Suprapubic skin (tissue), 4 donors: Measurements from ENCODE around the gene PRDM11. TPM values are rescaled to one million over a fixed set of nuclear protein-coding genes. Genes with fewer than 3 reads are reported as not detected.

Experiments used
- DNase-seq, 2 donors: peaks; one replicate each; pipeline ENCODE4 v3.0.0-alpha.2; 2019; ENCODE audit warnings: low spot score in 2 of 2
- H3K27ac ChIP-seq: fragments of 200-600 bp; sonication (generic); one replicate; pipeline ENCODE4 v1.5.1; 2019
- H3K27me3 ChIP-seq: fragments of 200-600 bp; sonication (generic); one replicate; pipeline ENCODE4 v1.5.1; 2019
- H3K36me3 ChIP-seq: fragments of 200-600 bp; sonication (generic); one replicate; pipeline ENCODE4 v1.5.1; 2019
- H3K4me1 ChIP-seq: fragments of 200-600 bp; sonication (generic); one replicate; pipeline ENCODE4 v1.5.1; 2019
- H3K4me3 ChIP-seq: fragments of 200-600 bp; sonication (generic); one replicate; pipeline ENCODE4 v1.5.1; 2019; ENCODE audit warnings: mild to moderate bottlenecking
- H3K9me3 ChIP-seq: fragments of 200-600 bp; sonication (generic); one replicate; pipeline ENCODE4 v1.5.1; 2019
- EP300 ChIP-seq: sonication (generic); formaldehyde crosslinking; IDR thresholded peaks from one replicate; pipeline ENCODE4 v1.6.1; 2017; ENCODE audit warnings: antibody characterized with exemption
- POLR2A ChIP-seq, 2 donors: fragments of 450-650 bp; IDR thresholded peaks; one replicate each; pipeline ENCODE4 v1.6.1; 2017; ENCODE audit warnings: antibody characterized with exemption in 2 of 2, mild to moderate bottlenecking in 2 of 2, moderate library complexity in 2 of 2
- POLR2AphosphoS5 ChIP-seq, 3 donors: sonication (generic); formaldehyde crosslinking; IDR thresholded peaks; one replicate each; pipeline ENCODE4 v1.6.1; 2017; ENCODE audit warnings: antibody characterized with exemption in 3 of 3
- WGBS: methylation state at CpG from one replicate; pipeline ENCODE4 v1.1.5; 2018; 5-methylcytosine and 5-hydroxymethylcytosine counted together
- total RNA-seq, 4 donors: library from RNA; depleted of rRNA; stranded (reverse); fragments of >200 nt; gene quantifications; one replicate each; pipeline ENCODE4 v1.1.0, GENCODE V29; 2016
- TF ChIP-seq, protein P1 (sequence below), 2 donors: fragments of 200-600 bp in 1 of 2; fragments of 450-650 bp in 1 of 2; sonication (generic) in 1 of 2; IDR thresholded peaks; one replicate each; pipeline ENCODE4 v1.5.1; 2016 to 2019; ENCODE audit warnings: antibody characterized with exemption in 2 of 2, mild to moderate bottlenecking in 1 of 2, moderate library complexity in 1 of 2

Gene PRDM11
- total RNA-seq, 4 donors from 2014 or later, result 9.1 to 11.9 (median 11.0) TPM

DNA sequence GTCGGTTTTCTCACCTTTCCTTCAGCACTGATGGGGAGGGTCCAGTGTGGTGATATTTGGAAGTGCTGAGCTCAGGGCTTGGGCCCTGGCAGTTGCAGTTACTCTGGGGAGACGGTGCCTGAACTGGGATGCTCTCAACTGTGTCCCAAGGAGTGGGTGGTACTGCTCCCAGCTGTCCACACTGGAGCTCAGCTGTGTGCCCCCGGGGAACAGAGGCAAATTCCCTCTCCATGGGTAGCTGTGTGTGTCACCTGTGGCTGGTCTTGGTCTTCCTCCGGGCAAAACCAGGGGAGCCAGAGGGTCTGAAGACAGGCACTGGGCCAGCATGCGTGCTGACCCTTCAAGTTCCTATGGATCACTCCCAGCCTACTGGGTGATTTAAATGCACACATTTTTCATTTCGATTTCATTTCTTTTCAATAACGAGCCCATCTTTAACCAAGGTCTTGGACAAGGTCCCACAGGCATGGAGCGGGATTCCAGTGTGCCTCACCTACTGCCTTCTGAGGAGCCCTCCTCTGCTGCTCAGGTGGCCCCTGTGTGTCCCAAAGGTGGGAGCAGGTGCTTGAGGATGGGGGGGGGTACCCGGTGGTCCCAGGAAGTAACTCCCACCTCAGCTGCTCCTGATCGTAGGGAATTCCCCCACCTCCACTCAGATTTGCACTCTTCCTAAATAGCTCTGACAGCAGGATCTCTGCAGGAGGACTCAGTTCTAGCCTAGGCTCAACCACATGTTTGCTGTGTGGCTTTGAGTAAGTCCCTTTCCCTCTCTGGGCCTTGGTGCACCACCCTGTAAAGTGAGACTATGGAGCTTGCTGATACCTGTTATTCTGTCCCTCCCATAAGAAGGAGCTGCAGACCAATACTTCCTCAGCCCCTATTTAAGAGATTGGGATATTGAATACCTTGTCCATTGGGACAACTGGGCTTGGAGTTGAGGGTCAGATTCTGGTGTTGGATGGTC, 16.8 kb downstream of the PRDM11 start:
- TF ChIP-seq POLR2AphosphoS5 (IDR thresholded peaks at IDR 0.05) (no peak), POLR2A (IDR thresholded peaks at IDR 0.05) (no peak), EP300 (no peak)
- TF ChIP-seq, protein P1, sequence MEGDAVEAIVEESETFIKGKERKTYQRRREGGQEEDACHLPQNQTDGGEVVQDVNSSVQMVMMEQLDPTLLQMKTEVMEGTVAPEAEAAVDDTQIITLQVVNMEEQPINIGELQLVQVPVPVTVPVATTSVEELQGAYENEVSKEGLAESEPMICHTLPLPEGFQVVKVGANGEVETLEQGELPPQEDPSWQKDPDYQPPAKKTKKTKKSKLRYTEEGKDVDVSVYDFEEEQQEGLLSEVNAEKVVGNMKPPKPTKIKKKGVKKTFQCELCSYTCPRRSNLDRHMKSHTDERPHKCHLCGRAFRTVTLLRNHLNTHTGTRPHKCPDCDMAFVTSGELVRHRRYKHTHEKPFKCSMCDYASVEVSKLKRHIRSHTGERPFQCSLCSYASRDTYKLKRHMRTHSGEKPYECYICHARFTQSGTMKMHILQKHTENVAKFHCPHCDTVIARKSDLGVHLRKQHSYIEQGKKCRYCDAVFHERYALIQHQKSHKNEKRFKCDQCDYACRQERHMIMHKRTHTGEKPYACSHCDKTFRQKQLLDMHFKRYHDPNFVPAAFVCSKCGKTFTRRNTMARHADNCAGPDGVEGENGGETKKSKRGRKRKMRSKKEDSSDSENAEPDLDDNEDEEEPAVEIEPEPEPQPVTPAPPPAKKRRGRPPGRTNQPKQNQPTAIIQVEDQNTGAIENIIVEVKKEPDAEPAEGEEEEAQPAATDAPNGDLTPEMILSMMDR (IDR thresholded peaks at IDR 0.05), result no peak
- 79% methylated on average over 10 of the region's 10 CpGs for WGBS
- Histone ChIP-seq H3K36me3 (no peaks in the 10 kb centered on the region), H3K4me3 (no peak overlapping the region), H3K27me3 (no peaks in the 10 kb centered on the region), H3K4me1 (peaks cover 28% of the 10 kb centered on the region), H3K27ac (no peak overlapping the region), H3K9me3 (no peaks in the 10 kb centered on the region)
- DNase-seq, result no peak

DNA sequence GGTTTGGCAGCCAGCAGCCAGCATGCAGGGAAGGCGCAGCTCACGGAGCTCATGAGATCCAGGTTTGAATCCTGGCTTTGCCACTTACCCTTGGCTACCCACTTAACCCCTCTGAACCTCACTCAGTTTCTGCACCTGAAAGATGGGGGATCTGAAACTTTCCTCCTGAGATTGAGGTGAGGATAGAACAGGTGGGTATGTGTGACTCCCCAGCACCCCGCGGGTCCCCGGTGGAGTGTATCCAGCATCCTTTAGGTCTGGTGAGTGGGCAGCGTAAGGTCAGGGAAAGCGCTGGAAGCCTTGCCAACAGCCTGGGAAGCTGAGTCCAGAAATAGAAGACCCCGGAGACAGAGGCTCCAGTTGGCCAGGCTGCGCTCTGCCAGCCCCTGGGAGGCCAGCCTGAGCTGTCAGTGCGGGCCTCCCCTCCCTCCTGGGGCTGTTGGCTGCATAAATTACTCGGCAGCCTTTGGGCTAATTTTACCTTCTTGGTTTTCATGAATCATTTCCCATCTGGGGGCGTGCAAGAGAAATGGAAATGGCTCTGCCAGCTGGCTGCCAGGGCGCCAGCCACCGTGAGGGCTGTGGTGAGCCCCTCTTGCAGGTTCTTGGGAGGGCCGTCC, 17.6 kb downstream of the PRDM11 start:
- TF ChIP-seq, protein P1 (IDR thresholded peaks at IDR 0.05), result no peak
- TF ChIP-seq POLR2A (IDR thresholded peaks at IDR 0.05), result no peak
- no peak for TF ChIP-seq EP300
- TF ChIP-seq POLR2AphosphoS5 (IDR thresholded peaks at IDR 0.05), result no peak
- H3K4me1 ChIP-seq, result peaks cover 19% of the 10 kb centered on the region
- 41% methylated on average over 11 of the region's 15 CpGs for WGBS

DNA sequence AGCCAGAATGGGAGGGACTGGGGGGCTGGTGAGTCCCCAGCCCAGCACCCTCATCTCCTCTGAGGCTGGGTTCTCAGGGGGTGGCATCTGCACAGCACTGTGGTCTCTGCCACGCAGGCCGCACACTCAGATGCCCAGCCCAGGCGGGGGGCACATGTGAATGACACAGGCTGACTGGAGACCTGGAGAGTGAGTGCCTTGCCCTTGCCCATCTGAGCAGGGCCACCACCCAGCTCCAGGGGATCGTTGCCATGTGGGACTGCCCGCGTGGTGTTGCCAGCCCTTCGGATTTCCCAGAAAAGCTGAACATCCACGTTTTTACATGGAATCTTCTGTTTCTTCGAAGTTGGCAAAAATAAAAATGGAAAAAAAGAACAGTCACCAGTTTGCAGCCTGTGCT, 18.9 kb downstream of the PRDM11 start:
- no peak overlapping the region for H3K27ac ChIP-seq
- DNase-seq, result no peak
- no peaks in the 10 kb centered on the region for H3K9me3 ChIP-seq
- H3K4me1 ChIP-seq, result peaks cover 10% of the 10 kb centered on the region
- 70% methylated on average over 6 of the region's 9 CpGs for WGBS
- no peak overlapping the region for H3K4me3 ChIP-seq
- TF ChIP-seq, protein P1 (IDR thresholded peaks at IDR 0.05), result no peak
- TF ChIP-seq POLR2AphosphoS5 (IDR thresholded peaks at IDR 0.05) (no peak), EP300 (no peak), POLR2A (IDR thresholded peaks at IDR 0.05) (no peak)
- no peaks in the 10 kb centered on the region for H3K27me3 ChIP-seq
- no peaks in the 10 kb centered on the region for H3K36me3 ChIP-seq

More for the DNA sequence above, 17.6 kb downstream of the PRDM11 start:
- no peak overlapping the region for H3K4me3 ChIP-seq
- DNase-seq, result no peak
- no peak overlapping the region for H3K27ac ChIP-seq
- H3K36me3 ChIP-seq, result no peaks in the 10 kb centered on the region
- no peaks in the 10 kb centered on the region for H3K9me3 ChIP-seq
- no peaks in the 10 kb centered on the region for H3K27me3 ChIP-seq

DNA sequence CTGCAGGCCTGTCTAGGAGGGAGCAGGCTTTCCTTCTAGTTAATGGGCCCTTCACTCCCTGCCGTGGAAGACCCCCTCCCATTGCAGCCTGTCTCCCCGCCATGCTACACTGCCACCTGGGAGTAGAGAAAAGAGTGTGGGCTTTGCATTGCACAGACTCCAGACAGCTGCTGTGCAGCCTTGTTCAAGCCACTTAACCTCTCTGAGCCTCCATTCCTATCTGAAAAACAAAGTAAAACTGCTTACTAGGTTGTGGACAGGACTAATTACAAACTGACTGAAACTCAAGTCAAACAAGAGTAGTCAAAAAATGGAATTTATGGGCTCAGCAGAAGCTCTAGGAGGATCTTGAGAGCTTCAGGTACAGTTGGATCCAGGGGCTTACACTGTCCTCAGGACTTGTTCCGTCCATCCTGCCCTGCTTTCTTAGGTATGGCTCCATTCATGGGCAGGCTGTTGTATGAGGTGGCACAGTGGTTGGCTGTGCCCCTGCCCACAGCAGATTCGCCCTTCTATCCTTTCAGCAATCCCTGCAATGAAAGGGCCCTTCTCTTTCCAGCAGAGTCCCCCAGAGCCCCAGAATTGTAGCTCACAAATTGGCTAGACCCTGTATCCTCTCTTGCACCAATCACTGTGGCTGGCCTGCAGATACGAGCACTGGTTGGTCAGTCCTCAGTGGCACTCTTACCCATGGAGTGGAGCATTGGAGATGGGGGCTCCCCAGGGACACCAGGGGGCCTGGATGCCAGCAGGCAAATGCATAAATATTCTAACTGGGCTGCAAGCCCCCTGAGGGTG, 19.6 kb downstream of the PRDM11 start:
- Histone ChIP-seq H3K4me3 (no peak overlapping the region), H3K27ac (no peak overlapping the region), H3K27me3 (no peaks in the 10 kb centered on the region), H3K9me3 (no peaks in the 10 kb centered on the region), H3K4me1 (peaks cover 10% of the 10 kb centered on the region), H3K36me3 (no peaks in the 10 kb centered on the region)
- DNase-seq, result no peak
- WGBS, result 92% methylated on average over 5 of the region's 5 CpGs
- TF ChIP-seq, protein P1 (IDR thresholded peaks at IDR 0.05), result no peak
- TF ChIP-seq POLR2AphosphoS5 (IDR thresholded peaks at IDR 0.05), result no peak
- TF ChIP-seq POLR2A (IDR thresholded peaks at IDR 0.05), result no peak
- no peak for TF ChIP-seq EP300

DNA sequence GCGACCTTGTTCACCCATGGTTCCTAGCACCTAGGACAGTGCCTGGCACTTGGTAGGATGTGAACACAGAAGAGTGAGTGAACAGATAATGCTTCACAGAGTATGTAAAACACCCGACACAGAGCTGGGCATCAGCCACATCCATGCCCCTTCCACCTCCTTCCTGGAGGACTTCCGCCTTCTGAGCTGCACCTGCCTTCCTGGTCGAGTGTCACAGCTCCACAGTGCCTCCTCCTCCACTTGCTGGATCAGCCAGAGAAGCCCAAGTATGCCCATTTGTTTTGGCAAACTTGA, 20.1 kb downstream of the PRDM11 start:
- H3K36me3 ChIP-seq, result no peaks in the 10 kb centered on the region
- no peaks in the 10 kb centered on the region for H3K9me3 ChIP-seq
- no peak overlapping the region for H3K4me3 ChIP-seq
- no peak overlapping the region for H3K27ac ChIP-seq
- no peaks in the 10 kb centered on the region for H3K27me3 ChIP-seq
- WGBS, result 83% methylated on average over 4 of the region's 4 CpGs
- TF ChIP-seq POLR2A (IDR thresholded peaks at IDR 0.05) (no peak), EP300 (no peak), POLR2AphosphoS5 (IDR thresholded peaks at IDR 0.05) (no peak)
- TF ChIP-seq, protein P1 (IDR thresholded peaks at IDR 0.05), result no peak
- peaks cover 8% of the 10 kb centered on the region for H3K4me1 ChIP-seq
- DNase-seq, result no peak
